Lower leg skin (tissue), 4 donors: ENCODE results near the gene PANK4. TPM values are rescaled to one million over a fixed set of nuclear protein-coding genes. Genes with fewer than 3 reads are reported as not detected.

Experiments
- DNase-seq, 2 donors: peaks; one replicate each; pipeline ENCODE4 v3.0.0-alpha.2; 2019; ENCODE audit warnings: low spot score in 2 of 2
- H3K4me3 ChIP-seq: fragments of 200-600 bp; sonication (generic); 2 replicates; pipeline ENCODE4 v1.5.1; 2017; ENCODE audit warnings: mild to moderate bottlenecking, low read depth; ENCODE audit not compliant: poor library complexity, severe bottlenecking
- CTCF ChIP-seq, 3 donors: fragments of 450-650 bp; IDR thresholded peaks; one replicate each; pipeline ENCODE4 v1.5.1; 2016; ENCODE audit warnings: antibody characterized with exemption in 3 of 3, mild to moderate bottlenecking in 3 of 3, moderate library complexity in 2 of 3
- POLR2A ChIP-seq, 2 donors: fragments of 450-650 bp; IDR thresholded peaks; one replicate each; pipeline ENCODE4 v1.6.1; 2016 to 2017; ENCODE audit warnings: antibody characterized with exemption in 2 of 2, mild to moderate bottlenecking in 1 of 2, moderate library complexity in 1 of 2
- WGBS, 2 donors: methylation state at CpG; one replicate each; pipeline ENCODE4 v1.1.5; 2018; 5-methylcytosine and 5-hydroxymethylcytosine counted together
- intact Hi-C: fragments of 100-400 bp; cut with DNase I; formaldehyde crosslinking; loops from one replicate; pipeline ENCODE4 v1.15.0; 2023; ENCODE audit warnings: low total_unique reads
- total RNA-seq, 4 donors: library from RNA; depleted of rRNA; stranded (reverse); fragments of >200 nt; gene quantifications; one replicate each; pipeline ENCODE4 v1.1.0, GENCODE V29; 2016

The PANK4 gene
- total RNA-seq, 4 donors from 2014 or later, result 26.8 to 34.7 (median 32.5) TPM

GRCh38 chr1:2477309-2477708 is 49.1 kb downstream of the PANK4 start:
- TF ChIP-seq CTCF (IDR thresholded peaks at IDR 0.05) (no peak), POLR2A (IDR thresholded peaks at IDR 0.05) (no peak)
- intact Hi-C loops, result no loop called here
- H3K4me3 ChIP-seq, result no peak overlapping the region
- WGBS, 2 donors, result 66 to 76% methylated on average over 11 to 12 of the region's 12 CpGs
- no peak for DNase-seq

- no peak within 1 kb of the TSS for H3K4me3 ChIP-seq
- intact Hi-C loops, result no loop called here
- DNase-seq, result no peak
- WGBS, 2 donors, result 77 to 83% methylated on average over 21 to 25 of the region's 34 CpGs
- TF ChIP-seq CTCF (IDR thresholded peaks at IDR 0.05), result no peak
- TF ChIP-seq POLR2A (IDR thresholded peaks at IDR 0.05), result no peak
These were observed 50.1 kb downstream of the PANK4 start, which contains the start of gene PLCH2 for GRCh38 chr1:2476061-2476999. Gene PLCH2, plus strand, starts transcription at chr1:2476289. Its CDS starts 300 bp downstream, at chr1:2476589.

GRCh38 chr1:2475571-2475970 is 50.8 kb downstream of the PANK4 start:
- no peak overlapping the region for H3K4me3 ChIP-seq
- 80 to 87% methylated on average over 3 to 9 of the region's 12 CpGs for WGBS, 2 donors
- DNase-seq, result no peak
- intact Hi-C loops, result no loop called here
- no peak for TF ChIP-seq POLR2A (IDR thresholded peaks at IDR 0.05)
- no peak for TF ChIP-seq CTCF (IDR thresholded peaks at IDR 0.05)

GRCh38 chr1:2474933-2475371 is 51.4 kb downstream of the PANK4 start:
- intact Hi-C loops, result no loop called here
- no peak overlapping the region for H3K4me3 ChIP-seq
- 59 to 79% methylated on average over 11 to 12 of the region's 13 CpGs for WGBS, 2 donors
- TF ChIP-seq POLR2A (IDR thresholded peaks at IDR 0.05), result no peak
- no peak for TF ChIP-seq CTCF (IDR thresholded peaks at IDR 0.05)
- DNase-seq, result no peak

GRCh38 chr1:2474104-2474844 is 52.1 kb downstream of the PANK4 start:
- WGBS, 2 donors, result 46 to 58% methylated on average over 8 to 14 of the region's 17 CpGs
- intact Hi-C loops, result no loop called here
- no peak for DNase-seq
- H3K4me3 ChIP-seq, result no peak overlapping the region
- no peak for TF ChIP-seq CTCF (IDR thresholded peaks at IDR 0.05)
- TF ChIP-seq POLR2A (IDR thresholded peaks at IDR 0.05), result no peak
